Breast epithelium (tissue), 4 donors: ENCODE data around the gene LGALS12. TPM values are rescaled to one million over a fixed set of nuclear protein-coding genes. Genes with fewer than 3 reads are reported as not detected.
"Not testable (repeated sequence)": the region's sequence is repeated elsewhere in the genome, so short reads cannot be mapped to it uniquely, and the experiment has no call there.

ENCODE experiments used
- DNase-seq, 2 donors: peaks; one replicate each; pipeline ENCODE4 v3.0.0-alpha.2; 2019; ENCODE audit warnings: low spot score in 2 of 2
- H3K27ac ChIP-seq, 2 donors: fragments of 200-600 bp; sonication (generic) in 1 of 2; one replicate each; pipeline ENCODE4 v1.5.1; 2016 to 2019; ENCODE audit warnings: mild to moderate bottlenecking in 1 of 2
- H3K27me3 ChIP-seq, 2 donors: fragments of 200-600 bp; sonication (generic) in 1 of 2; one replicate each; pipeline versions ENCODE4 v1.5.1 to v1.6.0; 2017 to 2019; ENCODE audit warnings: control low read depth in 1 of 2, mild to moderate bottlenecking in 1 of 2
- H3K36me3 ChIP-seq: fragments of 200-600 bp; one replicate; pipeline ENCODE4 v1.5.1; 2019
- H3K4me1 ChIP-seq, 2 donors: fragments of 200-600 bp; sonication (generic); one replicate each; pipeline ENCODE4 v1.5.1; 2016 to 2019; ENCODE audit warnings: control low read depth in 1 of 2
- H3K4me3 ChIP-seq, 3 donors: fragments of 200-600 bp; sonication (generic); 1 replicate in 2 of 3; 2 replicates in 1 of 3; pipeline ENCODE4 v1.5.1; 2016 to 2019; ENCODE audit warnings: mild to moderate bottlenecking in 3 of 3, moderate library complexity in 2 of 3
- H3K9me3 ChIP-seq, 2 donors: fragments of 200-600 bp; sonication (generic) in 1 of 2; one replicate each; pipeline ENCODE4 v1.5.1; 2016 to 2019; ENCODE audit warnings: control low read depth in 1 of 2
- POLR2A ChIP-seq: fragments of 450-650 bp; IDR thresholded peaks from one replicate; pipeline ENCODE4 v1.6.1; 2016; ENCODE audit warnings: antibody characterized with exemption, mild to moderate bottlenecking, moderate library complexity
- POLR2AphosphoS5 ChIP-seq, 3 donors: sonication (generic); formaldehyde crosslinking; IDR thresholded peaks; one replicate each; pipeline ENCODE4 v1.6.1; 2017; ENCODE audit warnings: antibody characterized with exemption in 3 of 3
- intact Hi-C: fragments of 100-400 bp; cut with DNase I; formaldehyde crosslinking; loops from one replicate; pipeline ENCODE4 v1.15.1; 2023; ENCODE audit warnings: low total_unique reads
- total RNA-seq, 3 donors: library from RNA; depleted of rRNA; stranded (reverse); fragments of >200 nt; gene quantifications; one replicate each; pipeline ENCODE4 v1.1.0, GENCODE V29; 2016
- TF ChIP-seq, protein P1 (sequence below), 3 donors: fragments of 450-650 bp; IDR thresholded peaks; one replicate each; pipeline ENCODE4 v1.5.1; 2016 to 2017; ENCODE audit warnings: antibody characterized with exemption in 3 of 3, mild to moderate bottlenecking in 3 of 3, moderate library complexity in 3 of 3

The LGALS12 gene
- total RNA-seq, 3 donors from 2014 or later = 6.6 to 82.6 (median 11.9) TPM

- no peaks in the 10 kb centered on the region for H3K9me3 ChIP-seq
- no peaks in the 10 kb centered on the region for H3K4me1 ChIP-seq
- intact Hi-C loops = no loop called here
- DNase-seq = no peak
- no peaks in the 10 kb centered on the region for H3K36me3 ChIP-seq
- no peaks in the 10 kb centered on the region for H3K27me3 ChIP-seq
- H3K27ac ChIP-seq = no peak overlapping the region
- no peak for TF ChIP-seq POLR2AphosphoS5 (IDR thresholded peaks at IDR 0.05)
- TF ChIP-seq POLR2A = no peak
- TF ChIP-seq, protein P1, sequence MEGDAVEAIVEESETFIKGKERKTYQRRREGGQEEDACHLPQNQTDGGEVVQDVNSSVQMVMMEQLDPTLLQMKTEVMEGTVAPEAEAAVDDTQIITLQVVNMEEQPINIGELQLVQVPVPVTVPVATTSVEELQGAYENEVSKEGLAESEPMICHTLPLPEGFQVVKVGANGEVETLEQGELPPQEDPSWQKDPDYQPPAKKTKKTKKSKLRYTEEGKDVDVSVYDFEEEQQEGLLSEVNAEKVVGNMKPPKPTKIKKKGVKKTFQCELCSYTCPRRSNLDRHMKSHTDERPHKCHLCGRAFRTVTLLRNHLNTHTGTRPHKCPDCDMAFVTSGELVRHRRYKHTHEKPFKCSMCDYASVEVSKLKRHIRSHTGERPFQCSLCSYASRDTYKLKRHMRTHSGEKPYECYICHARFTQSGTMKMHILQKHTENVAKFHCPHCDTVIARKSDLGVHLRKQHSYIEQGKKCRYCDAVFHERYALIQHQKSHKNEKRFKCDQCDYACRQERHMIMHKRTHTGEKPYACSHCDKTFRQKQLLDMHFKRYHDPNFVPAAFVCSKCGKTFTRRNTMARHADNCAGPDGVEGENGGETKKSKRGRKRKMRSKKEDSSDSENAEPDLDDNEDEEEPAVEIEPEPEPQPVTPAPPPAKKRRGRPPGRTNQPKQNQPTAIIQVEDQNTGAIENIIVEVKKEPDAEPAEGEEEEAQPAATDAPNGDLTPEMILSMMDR (IDR thresholded peaks at IDR 0.05) = no peak
- H3K4me3 ChIP-seq = no peak overlapping the region
Measured at GRCh38 chr11:63548178-63548577, 42.3 kb downstream of the LGALS12 start.

DNA sequence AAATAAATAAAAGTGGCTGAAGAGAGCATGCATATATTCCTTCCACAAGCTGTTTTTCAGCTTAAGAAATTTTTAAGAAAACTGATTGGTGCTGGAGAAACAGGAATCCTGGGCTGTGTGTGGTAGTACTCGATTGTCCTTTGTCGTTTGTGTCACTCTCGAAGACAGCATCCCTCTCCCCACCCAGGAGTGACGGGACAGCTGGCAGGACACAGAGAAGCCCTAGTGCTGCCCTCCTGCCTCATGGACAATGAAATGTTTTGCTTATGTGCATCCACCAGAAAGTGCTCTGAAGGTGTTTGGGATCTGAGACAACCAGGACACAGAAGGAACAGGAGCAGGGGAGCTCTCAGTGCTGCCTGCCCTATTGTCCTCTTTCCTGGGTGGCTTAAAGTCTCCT lies 43.5 kb downstream of the LGALS12 start:
- Histone ChIP-seq H3K9me3 (no peaks in the 10 kb centered on the region), H3K36me3 (no peaks in the 10 kb centered on the region), H3K27ac (no peak overlapping the region), H3K4me3 (no peak overlapping the region), H3K27me3 (no peaks in the 10 kb centered on the region), H3K4me1 (no peaks in the 10 kb centered on the region)
- intact Hi-C loops = no loop called here
- DNase-seq = no peak
- TF ChIP-seq POLR2AphosphoS5 (IDR thresholded peaks at IDR 0.05) (no peak), POLR2A (no peak)
- TF ChIP-seq, protein P1 (IDR thresholded peaks at IDR 0.05) = no peak

- DNase-seq = peak in 1 of 2 donors; percentile 8
- H3K4me1 ChIP-seq, H3K9me3 ChIP-seq, H3K36me3 ChIP-seq, H3K4me3 ChIP-seq, H3K27me3 ChIP-seq, H3K27ac ChIP-seq, intact Hi-C loops: not testable (repeated sequence)
Measured at GRCh38 chr11:63550156-63550700, 44.3 kb downstream of the LGALS12 start.

DNA sequence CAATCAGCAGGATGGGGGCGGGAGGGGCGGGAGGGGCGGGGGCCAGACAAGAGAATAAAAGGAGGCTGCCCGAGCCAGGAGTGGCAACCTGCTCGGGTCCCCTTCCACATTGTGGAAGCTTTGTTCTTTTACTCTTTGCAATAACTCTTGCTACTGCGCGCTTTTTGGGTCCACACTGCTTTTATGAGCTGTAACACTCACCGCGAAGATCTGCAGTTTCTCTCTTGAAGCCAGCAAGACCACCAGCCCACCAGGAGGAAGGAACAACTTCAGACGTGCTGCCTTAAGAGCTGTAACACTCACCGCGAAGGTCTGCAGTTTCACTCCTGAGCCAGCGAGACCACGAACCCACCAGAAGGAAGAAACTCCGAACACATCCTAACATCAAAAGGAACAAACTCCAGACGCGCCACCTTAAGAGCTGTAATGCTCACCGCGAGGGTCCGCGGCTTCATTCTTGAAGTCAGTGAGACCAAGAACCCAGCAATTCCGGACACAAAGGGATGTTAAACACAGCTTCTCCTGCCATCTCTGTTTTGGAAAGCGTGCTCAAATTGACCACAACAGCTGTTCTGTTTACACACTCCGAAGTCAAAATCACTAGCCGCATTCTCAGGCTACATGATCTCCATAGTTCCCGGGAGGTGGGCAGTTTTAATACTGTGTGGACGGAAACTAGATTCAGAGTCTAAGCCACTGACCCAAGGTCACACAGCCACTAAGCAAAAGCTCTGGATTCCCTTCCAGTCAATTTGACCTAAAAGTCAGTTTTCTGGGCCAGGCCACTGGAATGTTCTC lies 45.4 kb downstream of the LGALS12 start:
- Histone ChIP-seq H3K4me1 (no peaks in the 10 kb centered on the region), H3K9me3 (no peaks in the 10 kb centered on the region), H3K27ac (no peak overlapping the region), H3K27me3 (no peaks in the 10 kb centered on the region), H3K36me3 (no peaks in the 10 kb centered on the region), H3K4me3 (no peak overlapping the region)
- no peak for TF ChIP-seq POLR2A
- intact Hi-C loops = no loop called here
- peak in 1 of 2 donors; percentile 15 for DNase-seq

GRCh38 chr11:63551889-63552266 lies 46.0 kb downstream of the LGALS12 start:
- Histone ChIP-seq H3K4me1 (no peaks in the 10 kb centered on the region), H3K27ac (peak overlapping the region in 1 of 2 donors; percentile 32), H3K36me3 (no peaks in the 10 kb centered on the region), H3K27me3 (no peaks in the 10 kb centered on the region), H3K4me3 (no peak overlapping the region), H3K9me3 (no peaks in the 10 kb centered on the region)
- TF ChIP-seq, protein P1 (IDR thresholded peaks at IDR 0.05) = no peak
- TF ChIP-seq POLR2AphosphoS5 (IDR thresholded peaks at IDR 0.05) (no peak), POLR2A (no peak)
- intact Hi-C loops = no loop called here
- no peak for DNase-seq

- TF ChIP-seq POLR2AphosphoS5 (IDR thresholded peaks at IDR 0.05) = no peak
- TF ChIP-seq, protein P1 (IDR thresholded peaks at IDR 0.05) = no peak
- no peak for TF ChIP-seq POLR2A
- intact Hi-C loops = no loop called here
Measured at GRCh38 chr11:63552921-63553320, 47.0 kb downstream of the LGALS12 start.

More at GRCh38 chr11:63552921-63553320, 47.0 kb downstream of the LGALS12 start:
- Histone ChIP-seq H3K27me3 (no peaks in the 10 kb centered on the region), H3K27ac (peak overlapping the region in 1 of 2 donors; percentile 25), H3K4me3 (no peak overlapping the region), H3K36me3 (no peaks in the 10 kb centered on the region), H3K9me3 (no peaks in the 10 kb centered on the region), H3K4me1 (no peaks in the 10 kb centered on the region)
- DNase-seq = no peak
